DOHH2 (cell line): Measurements from ENCODE around the gene DNM1.
"Not testable (repeated sequence)": the region's sequence is repeated elsewhere in the genome, so short reads cannot be mapped to it uniquely, and the experiment has no call there.

ENCODE experiments used
- H3F3A ChIP-seq: fragments of 200-600 bp; sonication (generic), shearing (Covaris generic); 2 replicates; pipeline ENCODE4 v1.6.0; 2016; ENCODE audit warnings: antibody characterized with exemption, mild to moderate bottlenecking; ENCODE audit not compliant: control insufficient read depth, insufficient read depth
- H3K27ac ChIP-seq: fragments of 200-600 bp; sonication (generic); 2 replicates; pipeline ENCODE4 v1.5.1; 2014; ENCODE audit warnings: low read depth, mild to moderate bottlenecking, low read length, moderate library complexity
- H3K27me3 ChIP-seq: fragments of 200-600 bp; sonication (generic); 2 replicates; pipeline ENCODE4 v1.6.1; 2014; ENCODE audit warnings: mild to moderate bottlenecking, low read length, mixed read lengths; ENCODE audit not compliant: control insufficient read depth
- H3K36me3 ChIP-seq: fragments of 200-600 bp; sonication (generic); 2 replicates; pipeline ENCODE4 v1.6.1; 2014; ENCODE audit warnings: mild to moderate bottlenecking, low read length, moderate library complexity, mixed read lengths; ENCODE audit not compliant: control insufficient read depth
- H3K4me1 ChIP-seq: fragments of 200-600 bp; sonication (generic); 2 replicates; pipeline ENCODE4 v1.6.1; 2014; ENCODE audit warnings: mild to moderate bottlenecking, low read length, mixed read lengths; ENCODE audit not compliant: control insufficient read depth
- H3K4me2 ChIP-seq: fragments of 200-600 bp; sonication (generic); 2 replicates; pipeline ENCODE4 v1.6.0; 2014; ENCODE audit warnings: mild to moderate bottlenecking, low read length, moderate library complexity
- H3K4me3 ChIP-seq: fragments of 200-600 bp; sonication (generic); 2 replicates; pipeline ENCODE4 v1.5.1; 2014; ENCODE audit warnings: mild to moderate bottlenecking, low read length, mixed read lengths
- H3K79me2 ChIP-seq: fragments of 200-600 bp; sonication (generic); 2 replicates; pipeline ENCODE4 v1.6.1; 2014; ENCODE audit warnings: mild to moderate bottlenecking, low read length, mixed read lengths; ENCODE audit not compliant: control insufficient read depth
- H3K9me2 ChIP-seq: fragments of 200-600 bp; sonication (generic); replicated peaks from 2 replicates; pipeline ENCODE4 v1.6.1; 2014; ENCODE audit warnings: mild to moderate bottlenecking, low read length, mixed read lengths; ENCODE audit not compliant: control insufficient read depth
- H3K9me3 ChIP-seq: fragments of 200-600 bp; sonication (generic); 2 replicates; pipeline ENCODE4 v1.6.1; 2014; ENCODE audit warnings: antibody characterized with exemption, low read length, mixed read lengths; ENCODE audit not compliant: control insufficient read depth, insufficient read depth
- H4K20me1 ChIP-seq: fragments of 200-600 bp; sonication (generic); 2 replicates; pipeline ENCODE4 v1.6.0; 2014; ENCODE audit warnings: low read depth, mild to moderate bottlenecking, antibody characterized with exemption, low read length, moderate library complexity; ENCODE audit not compliant: control insufficient read depth, insufficient read depth
- CTCF ChIP-seq: fragments of 200-600 bp; sonication (generic); IDR thresholded peaks from one replicate; pipeline ENCODE4 v1.5.1; 2014; ENCODE audit warnings: antibody characterized with exemption, mild to moderate bottlenecking, low read depth, low read length; ENCODE audit not compliant: poor library complexity, severe bottlenecking
- EZH2phosphoT487 ChIP-seq: fragments of 200-600 bp; sonication (generic); IDR thresholded peaks from 2 replicates; pipeline ENCODE4 v1.6.1; 2017; ENCODE audit warnings: borderline replicate concordance, mild to moderate bottlenecking, antibody characterized with exemption, low read length, moderate library complexity, mixed read lengths

The DNM1 gene

GRCh38 chr9:128276008-128276573, 72.9 kb downstream of the DNM1 start, which contains the start of gene SWI5:
TSS of gene SWI5 (plus strand) at chr9:128276276.
- Histone ChIP-seq H3K9me2 (no peaks in the 10 kb centered on the region), H3F3A (no peaks in the 10 kb centered on the region), H3K27me3 (no peaks in the 10 kb centered on the region), H3K4me3 (peak within 1 kb of the TSS; percentile 90), H3K9me3 (no peaks in the 10 kb centered on the region), H4K20me1 (no peaks in the 10 kb centered on the region), H3K79me2 (peaks cover 19% of the 10 kb centered on the region), H3K4me1 (peaks cover 15% of the 10 kb centered on the region), H3K27ac (no peak within 1 kb of the TSS), H3K4me2 (peak within 1 kb of the TSS; percentile 98), H3K36me3 (peaks cover 9% of the 10 kb centered on the region)
- TF ChIP-seq EZH2phosphoT487 (no peak), CTCF (no peak)

DNA sequence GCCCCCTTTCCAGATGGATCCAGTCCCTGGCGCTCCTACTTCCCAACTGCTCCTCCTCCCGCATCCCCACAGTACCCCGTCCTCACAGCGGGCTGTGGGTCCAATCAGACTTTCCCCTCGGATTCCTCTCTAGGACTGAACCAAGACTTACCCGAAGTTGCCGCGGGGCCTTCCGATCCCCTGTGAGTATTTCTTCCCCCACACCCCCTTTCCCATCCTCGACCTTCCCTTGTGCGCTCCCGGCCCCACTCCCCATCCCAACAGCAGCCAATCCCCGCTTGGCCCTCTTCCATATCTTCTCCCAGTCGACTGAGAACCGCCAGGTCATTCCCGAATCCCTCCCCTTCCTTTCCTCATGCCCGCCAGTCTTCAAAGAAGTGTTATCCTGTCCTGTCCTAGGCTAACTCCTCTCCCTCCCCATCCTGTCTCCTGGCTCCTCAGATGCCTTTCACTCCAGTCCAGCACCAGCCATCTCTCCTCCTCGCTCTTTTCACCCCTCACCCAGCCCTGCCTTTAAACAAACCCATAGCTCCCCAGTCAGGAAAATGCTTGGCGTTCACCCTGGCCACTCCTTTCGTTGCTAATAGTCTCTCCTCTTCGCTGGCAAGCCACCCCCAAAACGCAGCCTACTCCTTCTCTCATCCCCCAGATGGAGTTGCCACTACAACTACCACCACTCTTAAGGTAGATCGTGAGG, 73.5 kb downstream of the DNM1 start:
- Histone ChIP-seq H3K9me2 (no peaks in the 10 kb centered on the region), H3K27me3 (no peaks in the 10 kb centered on the region), H3K4me1 (peaks cover 15% of the 10 kb centered on the region), H3K9me3 (no peaks in the 10 kb centered on the region), H3K27ac (no peak overlapping the region), H3F3A (no peaks in the 10 kb centered on the region), H3K4me3 (peak overlapping the region; percentile 90), H4K20me1 (no peaks in the 10 kb centered on the region), H3K36me3 (peaks cover 5% of the 10 kb centered on the region), H3K4me2 (peak overlapping the region; percentile 78), H3K79me2 (peaks cover 19% of the 10 kb centered on the region)
- TF ChIP-seq CTCF (no peak), EZH2phosphoT487 (no peak)

- H3K79me2 ChIP-seq: peaks cover 19% of the 10 kb centered on the region
- not testable (repeated sequence) for H4K20me1 ChIP-seq, H3K4me3 ChIP-seq, H3K36me3 ChIP-seq, H3F3A ChIP-seq, H3K9me3 ChIP-seq, H3K9me2 ChIP-seq, H3K4me2 ChIP-seq, H3K27me3 ChIP-seq, H3K27ac ChIP-seq
- peaks cover 15% of the 10 kb centered on the region for H3K4me1 ChIP-seq
Measured at GRCh38 chr9:128279088-128280073, 76.2 kb downstream of the DNM1 start.
